Muscle of leg (tissue), 16 donors: Measurements from ENCODE around the gene RBM34. TPM values are rescaled to one million over a fixed set of nuclear protein-coding genes. Genes with fewer than 3 reads are reported as not detected.
"Not testable (repeated sequence)": the region's sequence is repeated elsewhere in the genome, so short reads cannot be mapped to it uniquely, and the experiment has no call there.

Experiments
- DNase-seq: peaks from one replicate; pipeline ENCODE4 v3.0.0; 2013
- H3K27ac ChIP-seq: one replicate; pipeline ENCODE4 v1.5.1; 2013; ENCODE audit warnings: mild to moderate bottlenecking, low read length, control low read depth
- H3K27me3 ChIP-seq: one replicate; pipeline ENCODE4 v1.6.1; 2013; ENCODE audit warnings: low read length; ENCODE audit not compliant: control insufficient read depth, insufficient read depth
- H3K36me3 ChIP-seq: one replicate; pipeline ENCODE4 v1.6.1; 2013; ENCODE audit warnings: low read length; ENCODE audit not compliant: control insufficient read depth, insufficient read depth
- H3K4me1 ChIP-seq: one replicate; pipeline ENCODE4 v1.6.1; 2013; ENCODE audit warnings: low read length; ENCODE audit not compliant: control insufficient read depth, insufficient read depth
- H3K4me3 ChIP-seq: one replicate; pipeline ENCODE4 v1.5.1; 2013; ENCODE audit warnings: low read length, control low read depth
- H3K9me3 ChIP-seq: replicated peaks from 2 replicates; pipeline ENCODE4 v1.6.1; 2013; ENCODE audit warnings: low read depth, low read length; ENCODE audit not compliant: control insufficient read depth
- WGBS: methylation state at CpG from one replicate; pipeline ENCODE4 v1.1.5; 2013; ENCODE audit warnings: missing lambda C conversion rate; ENCODE audit not compliant: insufficient coverage; 5-methylcytosine and 5-hydroxymethylcytosine counted together
- long read RNA-seq, 11 donors: transcript quantifications; one replicate each; lab custom pipeline, GENCODE V29; 2026
- polyA plus RNA-seq, 8 donors: library from polyadenylated mRNA; unstranded; fragments of 120-200 nt; gene quantifications; one replicate each; pipeline versions ENCODE4 v1.2.1 to v1.2.3, GENCODE V29; 2013; ENCODE audit warnings: inconsistent platforms in 1 of 8, low replicate concordance in 1 of 8; ENCODE audit not compliant: insufficient read length in 8 of 8, insufficient read depth in 1 of 8
- total RNA-seq: library from RNA; stranded (reverse); fragments of 120-200 nt; gene quantifications from one replicate; pipeline ENCODE4 v1.2.4, GENCODE V29; 2013

RBM34 gene, protein sequence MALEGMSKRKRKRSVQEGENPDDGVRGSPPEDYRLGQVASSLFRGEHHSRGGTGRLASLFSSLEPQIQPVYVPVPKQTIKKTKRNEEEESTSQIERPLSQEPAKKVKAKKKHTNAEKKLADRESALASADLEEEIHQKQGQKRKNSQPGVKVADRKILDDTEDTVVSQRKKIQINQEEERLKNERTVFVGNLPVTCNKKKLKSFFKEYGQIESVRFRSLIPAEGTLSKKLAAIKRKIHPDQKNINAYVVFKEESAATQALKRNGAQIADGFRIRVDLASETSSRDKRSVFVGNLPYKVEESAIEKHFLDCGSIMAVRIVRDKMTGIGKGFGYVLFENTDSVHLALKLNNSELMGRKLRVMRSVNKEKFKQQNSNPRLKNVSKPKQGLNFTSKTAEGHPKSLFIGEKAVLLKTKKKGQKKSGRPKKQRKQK
- total RNA-seq, result 69.6 TPM
- polyA plus RNA-seq, result 10 to 100 TPM; 50.2 to 63.0 (median 57.1) TPM
- long read RNA-seq, donor 1, transcript RBM34-201 (11 exons, 2,054 nt), result major isoform, 6 of 6 reads
- long read RNA-seq, donor 1, partial matches to known transcripts, result 0 of 6 reads
- long read RNA-seq, donor 1, other reads (novel, unspliced or antisense), result 0 of 6 reads
- long read RNA-seq, donor 2, partial matches to known transcripts, result 0 of 2 reads
- long read RNA-seq, donor 2, other reads (novel, unspliced or antisense), result 0 of 2 reads
- long read RNA-seq, donor 3, transcript RBM34-201 (11 exons, 2,054 nt), result major isoform, 11 of 15 reads
- long read RNA-seq, donor 3, partial matches to known transcripts, result 0 of 15 reads
- long read RNA-seq, donor 3, other reads (novel, unspliced or antisense), result 0 of 15 reads
- long read RNA-seq, donor 4, transcript RBM34-201 (11 exons, 2,054 nt), result major isoform, 6 of 11 reads
- long read RNA-seq, donor 4, partial matches to known transcripts, result 0 of 11 reads
- long read RNA-seq, donor 4, other reads (novel, unspliced or antisense), result 0 of 11 reads
- long read RNA-seq, donor 5, transcript RBM34-201 (11 exons, 2,054 nt), result major isoform, 22 of 28 reads
- long read RNA-seq, donor 5, partial matches to known transcripts, result 0 of 28 reads
- long read RNA-seq, donor 5, other reads (novel, unspliced or antisense), result 0 of 28 reads
- long read RNA-seq, donor 6, transcript RBM34-201 (11 exons, 2,054 nt), result major isoform, 14 of 15 reads
- long read RNA-seq, donor 6, partial matches to known transcripts, result 0 of 15 reads
- long read RNA-seq, donor 6, other reads (novel, unspliced or antisense), result 0 of 15 reads
- long read RNA-seq, donor 7, transcript RBM34-201 (11 exons, 2,054 nt), result major isoform, 15 of 19 reads
- long read RNA-seq, donor 7, partial matches to known transcripts, result 0 of 19 reads
- long read RNA-seq, donor 7, other reads (novel, unspliced or antisense), result 0 of 19 reads
- long read RNA-seq, donor 8, transcript RBM34-201 (11 exons, 2,054 nt), result major isoform, 6 of 7 reads
- long read RNA-seq, donor 8, partial matches to known transcripts, result 0 of 7 reads
- long read RNA-seq, donor 8, other reads (novel, unspliced or antisense), result 0 of 7 reads
- long read RNA-seq, donor 9, transcript RBM34-201 (11 exons, 2,054 nt), result major isoform, 7 of 9 reads
- long read RNA-seq, donor 9, partial matches to known transcripts, result 0 of 9 reads
- long read RNA-seq, donor 9, other reads (novel, unspliced or antisense), result 0 of 9 reads
- long read RNA-seq, donor 10, transcript RBM34-201 (11 exons, 2,054 nt), result major isoform, 12 of 23 reads
- long read RNA-seq, donor 10, transcript RBM34-209 (3 exons, 783 nt), result minor isoform, 8 of 23 reads
- long read RNA-seq, donor 10, partial matches to known transcripts, result 0 of 23 reads
- long read RNA-seq, donor 10, other reads (novel, unspliced or antisense), result 0 of 23 reads
- long read RNA-seq, donor 11, transcript RBM34-201 (11 exons, 2,054 nt), result major isoform, 11 of 14 reads
- long read RNA-seq, donor 11, partial matches to known transcripts, result 0 of 14 reads
- long read RNA-seq, donor 11, other reads (novel, unspliced or antisense), result 0 of 14 reads

DNA sequence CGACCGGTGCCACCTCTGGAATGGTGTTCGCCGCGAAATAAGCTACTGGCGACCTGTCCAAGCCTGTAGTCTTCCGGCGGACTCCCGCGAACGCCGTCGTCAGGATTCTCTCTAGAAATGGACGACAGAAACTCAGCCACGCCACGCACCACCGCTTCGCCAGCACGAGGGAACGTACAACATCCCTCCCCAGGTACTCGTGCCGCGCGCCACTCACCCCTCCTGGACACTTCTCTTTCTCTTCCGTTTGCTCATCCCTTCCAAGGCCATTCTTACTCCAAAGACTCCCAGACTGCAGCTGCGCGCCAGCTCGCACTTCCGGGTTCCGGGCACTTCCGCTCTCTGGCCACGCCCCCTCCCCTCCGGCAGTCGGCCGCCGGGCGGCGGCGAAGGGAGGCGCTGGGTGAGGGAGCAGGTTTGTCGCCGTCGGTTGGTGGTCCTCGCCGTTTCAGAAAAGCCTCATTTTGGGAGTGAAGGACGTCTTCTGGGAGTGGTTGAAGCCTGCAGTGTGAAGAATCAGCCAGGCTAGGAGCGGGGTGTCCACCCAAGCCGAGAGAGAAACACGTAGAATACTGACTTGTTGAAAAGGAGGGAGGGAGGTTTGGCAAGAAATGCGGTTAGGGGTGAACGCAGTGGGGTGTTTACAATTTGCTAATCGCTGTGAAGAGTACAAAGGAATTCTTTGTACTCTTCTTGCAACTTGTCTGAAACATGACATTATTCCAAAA lies at the start of gene RBM34:
TSS of gene RBM34 (minus strand) at position 294 of the 728 bp plus-strand sequence. CDS start at position 270, 24 bp downstream.
- WGBS, result 0% methylated on average over 40 of the region's 52 CpGs
- peak; percentile 96 for DNase-seq
- peak within 1 kb of the TSS; percentile 89 for H3K27ac ChIP-seq
- peaks cover 24% of the 10 kb centered on the region for H3K36me3 ChIP-seq
- no peaks in the 10 kb centered on the region for H3K27me3 ChIP-seq
- H3K9me3 ChIP-seq, result no peaks in the 10 kb centered on the region
- H3K4me3 ChIP-seq, result peak within 1 kb of the TSS; percentile 68
- H3K4me1 ChIP-seq, result peaks cover 4% of the 10 kb centered on the region

DNA sequence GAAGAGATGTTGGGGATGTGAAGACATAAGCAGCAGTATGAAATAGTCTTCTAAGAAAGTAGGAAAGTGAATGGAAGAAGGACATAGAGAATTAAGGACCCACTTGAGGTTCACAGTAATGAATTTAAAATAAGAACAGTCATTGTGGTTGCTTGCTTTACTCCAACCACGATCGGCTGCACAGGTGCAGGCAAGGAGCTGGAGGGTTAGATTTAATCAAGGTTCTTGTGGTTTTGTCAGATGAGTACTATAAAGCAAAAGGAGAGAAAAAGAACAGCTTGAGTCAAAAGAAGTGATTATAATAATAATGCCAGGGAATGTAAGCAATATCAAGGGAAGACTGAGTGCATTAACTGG lies 46.1 kb upstream of the RBM34 start:
- H3K27ac ChIP-seq, result no peak overlapping the region
- peaks cover 10% of the 10 kb centered on the region for H3K36me3 ChIP-seq
- WGBS, result 92% methylated on average over 2 of the region's 2 CpGs
- no peak for DNase-seq
- H3K27me3 ChIP-seq, result no peaks in the 10 kb centered on the region
- no peaks in the 10 kb centered on the region for H3K9me3 ChIP-seq
- no peaks in the 10 kb centered on the region for H3K4me1 ChIP-seq
- no peak overlapping the region for H3K4me3 ChIP-seq

DNA sequence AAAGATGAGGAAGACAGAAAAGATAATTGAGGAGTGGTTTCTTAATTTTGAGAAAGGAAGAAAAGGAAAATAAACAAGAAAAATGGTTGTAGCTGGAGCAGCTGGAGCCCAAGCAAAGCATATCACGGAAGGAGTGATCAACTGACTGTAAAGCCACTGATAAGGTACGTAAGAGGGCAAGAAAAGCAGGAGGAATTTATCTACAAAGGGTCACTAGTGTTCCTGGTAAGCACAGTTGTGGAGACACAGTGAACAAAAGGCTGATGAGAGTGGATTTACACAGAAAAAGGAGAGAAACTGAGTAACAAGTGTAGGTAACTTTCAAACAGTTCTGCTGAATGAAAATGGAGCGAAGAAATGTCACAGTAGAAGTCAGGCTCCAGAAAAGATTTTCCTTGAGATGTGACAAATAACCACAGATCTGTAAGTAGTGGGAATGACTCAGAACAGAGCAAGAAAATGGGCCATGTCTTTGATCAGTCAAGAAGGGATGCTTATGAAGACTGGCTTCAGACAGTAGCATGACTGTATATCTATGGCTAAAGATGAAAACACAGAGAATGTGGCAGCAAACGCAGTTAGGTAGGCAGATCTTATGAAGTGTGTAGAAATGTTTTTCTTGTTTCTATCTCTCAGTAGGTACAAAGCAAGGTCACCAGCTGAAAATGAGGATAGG lies 45.6 kb upstream of the RBM34 start:
- Histone ChIP-seq H3K27me3 (no peaks in the 10 kb centered on the region), H3K4me1 (no peaks in the 10 kb centered on the region), H3K36me3 (peaks cover 10% of the 10 kb centered on the region), H3K9me3 (no peaks in the 10 kb centered on the region), H3K27ac (no peak overlapping the region), H3K4me3 (no peak overlapping the region)
- 94% methylated on average over 4 of the region's 4 CpGs for WGBS
- no peak for DNase-seq

DNA sequence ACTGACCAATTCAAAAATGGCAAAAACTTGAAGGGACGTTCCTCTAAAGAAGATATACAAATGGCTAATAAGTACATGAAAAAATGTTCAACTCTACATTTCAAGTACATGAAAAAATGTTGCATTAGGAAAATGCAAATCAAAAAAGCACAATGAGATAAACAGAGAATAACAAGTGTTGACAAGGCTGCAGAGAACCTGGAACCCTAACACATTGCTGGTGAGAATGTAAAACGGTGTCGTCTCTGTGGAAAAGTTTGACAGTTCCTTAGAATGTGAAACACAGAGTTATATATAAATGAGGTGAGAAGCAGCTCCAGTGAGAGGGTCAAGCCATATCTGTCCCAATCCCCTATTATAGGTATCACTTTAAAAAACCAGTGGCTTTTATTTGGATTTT lies 44.6 kb upstream of the RBM34 start:
- no peak for DNase-seq
- Histone ChIP-seq H3K36me3 (peaks cover 10% of the 10 kb centered on the region), H3K27me3 (no peaks in the 10 kb centered on the region), H3K4me3 (no peak overlapping the region), H3K27ac (no peak overlapping the region), H3K4me1 (no peaks in the 10 kb centered on the region), H3K9me3 (no peaks in the 10 kb centered on the region)
- WGBS, result 100% methylated on average over 2 of the region's 3 CpGs

DNA sequence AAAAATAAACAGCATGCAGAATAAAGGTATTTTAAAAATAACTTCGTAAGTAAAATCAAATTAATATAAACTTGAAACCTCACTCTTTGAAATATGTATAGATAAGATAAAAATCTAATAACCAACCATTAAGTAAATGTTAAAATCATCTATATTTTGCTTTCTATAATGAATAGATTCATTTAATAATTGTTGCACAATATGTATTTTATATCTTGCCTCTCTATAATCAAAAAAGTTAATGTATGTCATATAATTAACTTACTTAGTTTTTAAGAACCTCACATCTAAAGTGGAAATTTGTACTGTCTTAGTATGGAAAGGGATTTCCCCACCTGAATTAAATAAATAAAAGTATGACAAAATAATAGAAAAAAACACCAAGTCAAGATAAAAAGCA lies 42.4 kb upstream of the RBM34 start:
- no CpG with 5 or more reads among the region's 1 CpG for WGBS
- Histone ChIP-seq H3K36me3 (peaks cover 6% of the 10 kb centered on the region), H3K27me3 (no peaks in the 10 kb centered on the region), H3K27ac (no peak overlapping the region), H3K4me1 (no peaks in the 10 kb centered on the region), H3K4me3 (no peak overlapping the region), H3K9me3 (no peaks in the 10 kb centered on the region)
- DNase-seq, result no peak

DNA sequence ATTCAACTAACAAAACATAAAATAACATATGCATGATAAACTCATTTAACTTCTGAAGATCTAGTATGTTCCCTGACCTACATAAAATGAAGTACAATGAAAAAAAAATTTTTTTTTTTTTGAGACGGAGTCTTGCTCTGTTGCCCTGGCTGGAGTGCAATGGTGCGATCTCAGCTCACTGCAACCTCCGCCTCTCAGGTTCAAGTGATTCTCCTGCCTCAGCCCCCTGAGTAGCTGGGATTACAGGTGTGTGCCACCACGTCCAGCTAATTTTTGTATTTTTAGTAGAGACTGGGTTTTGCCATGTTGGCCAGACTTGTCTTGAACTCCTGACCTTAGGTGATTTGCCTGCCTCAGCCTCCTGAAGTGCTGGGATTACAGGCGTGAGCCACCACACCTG lies 41.4 kb upstream of the RBM34 start:
- not testable (repeated sequence) for H3K9me3 ChIP-seq, H3K27ac ChIP-seq, H3K36me3 ChIP-seq, H3K27me3 ChIP-seq, H3K4me3 ChIP-seq, DNase-seq, H3K4me1 ChIP-seq
- WGBS, result 100% methylated on average over 1 of the region's 5 CpGs

DNA sequence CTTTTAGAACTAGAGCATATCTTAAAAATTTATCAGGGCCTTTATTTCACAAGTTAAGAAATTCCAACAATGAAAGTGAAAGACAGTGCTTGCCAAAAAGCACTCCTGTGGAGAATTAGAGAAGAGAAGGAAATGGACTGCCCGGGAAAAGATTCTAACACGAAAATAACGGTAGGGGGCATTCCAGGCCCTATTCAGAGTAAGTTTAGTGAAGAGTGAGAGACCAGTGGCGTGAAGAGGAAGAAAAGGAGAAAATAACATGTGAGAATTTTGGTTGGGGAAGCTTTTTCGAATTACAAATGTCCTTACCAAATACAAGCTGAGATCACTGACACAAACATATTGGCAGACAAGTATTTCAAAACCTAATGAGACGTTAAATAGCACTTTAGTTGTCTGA lies 38.4 kb upstream of the RBM34 start:
- WGBS, result 0% methylated on average over 1 of the region's 6 CpGs
- Histone ChIP-seq H3K27me3 (no peaks in the 10 kb centered on the region), H3K4me1 (no peaks in the 10 kb centered on the region), H3K4me3 (no peak overlapping the region), H3K27ac (no peak overlapping the region), H3K9me3 (no peaks in the 10 kb centered on the region), H3K36me3 (peaks cover 3% of the 10 kb centered on the region)
- peak; percentile 35 for DNase-seq

DNA sequence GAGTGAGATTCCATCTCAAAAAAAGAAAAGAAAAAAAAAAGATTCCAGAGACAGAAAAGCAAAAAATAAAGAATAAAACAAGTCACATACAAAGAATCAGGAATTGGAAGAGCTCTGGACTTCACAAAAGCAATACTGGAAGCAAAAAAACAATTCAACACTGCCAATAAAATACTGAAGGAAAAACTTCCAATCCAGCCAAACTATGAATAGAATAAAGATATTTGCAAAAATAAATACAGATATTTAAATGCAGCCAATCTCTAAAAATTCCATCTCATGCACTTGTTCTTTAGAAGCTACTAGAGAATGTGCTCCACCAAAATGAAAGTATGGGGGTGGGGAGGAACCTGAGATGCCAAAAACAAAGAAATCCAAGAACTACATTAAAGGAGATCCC lies 29.4 kb upstream of the RBM34 start:
- peaks cover 8% of the 10 kb centered on the region for H3K36me3 ChIP-seq
- H3K4me1 ChIP-seq, result no peaks in the 10 kb centered on the region
- H3K27ac ChIP-seq, result no peak overlapping the region
- H3K4me3 ChIP-seq, result no peak overlapping the region
- H3K9me3 ChIP-seq, result no peaks in the 10 kb centered on the region
- DNase-seq, result peak; percentile 59
- H3K27me3 ChIP-seq, result no peaks in the 10 kb centered on the region
